ENCODE results near the gene MDK.

- TF ChIP-seq POLR2A (IDR thresholded peaks at IDR 0.05; ENCODE audit: low read depth, low read length) = no peak
- no peak for TF ChIP-seq TAF1 (IDR thresholded peaks at IDR 0.05; ENCODE audit: low read depth, low read length)
- no peak for TF ChIP-seq POLR2AphosphoS5 (IDR thresholded peaks at IDR 0.05; ENCODE audit: low read depth, low read length)
Measured at GRCh38 chr11:46363455-46364005, 17.9 kb upstream of the MDK start.
